HepG2 (cell line): Measurements from ENCODE around the gene PDCD1LG2. TPM values are rescaled to one million over a fixed set of nuclear protein-coding genes. Genes with fewer than 3 reads are reported as not detected.

ENCODE experiments used
- ATAC-seq: fragments of 200-7000 bp; cut with Tn5 transposase; 3 replicates; pipeline ENCODE4 v1.9.1; 2020; ENCODE audit warnings: mild to moderate bottlenecking, moderate library complexity
- BruUV-seq: library from RNA; stranded (reverse); fragments of 400-500 nt; replicated peaks from 2 replicates; lab custom pipeline; 2021; lab: Mats Ljungman, UMichigan
- CTCF ChIA-PET: fragments of 300-600 bp; formaldehyde crosslinking; extraction: SDS; loops from one replicate; lab custom pipeline; 2021; ENCODE audit warnings: low total read pairs, inconsistent platforms, low intra/inter-chr PET ratio; lab: Yijun Ruan, JAX
- POLR2A ChIA-PET: fragments of 350-600 bp; sonication (Branson Sonifier 250); formaldehyde crosslinking; loops from one replicate; lab custom pipeline; 2020; ENCODE audit warnings: antibody characterized with exemption, inconsistent platforms; lab: Yijun Ruan, JAX
- DNase-seq: peaks from one replicate; pipeline ENCODE4 v3.0.0-alpha.2; 2015; ENCODE audit warnings: low spot score
- FAIRE-seq: peaks from 3 replicates; lab custom pipeline; 2011; peaks lifted over from hg19 to GRCh38; lab: Jason Lieb, UNC
- H2AFZ ChIP-seq: one replicate; pipeline ENCODE4 v1.6.1; 2011; ENCODE audit warnings: low read length, inconsistent platforms
- H3K27ac ChIP-seq: fragments of 300-600 bp; 3 replicates; pipeline ENCODE4 v1.8.0; 2011; ENCODE audit warnings: mixed run types, mild to moderate bottlenecking, mixed read lengths, low read length, inconsistent platforms; ENCODE audit not compliant: insufficient read depth; ENCODE audit errors: extremely low read length
- H3K27me3 ChIP-seq, 2 experiments: fragments of 200-600 bp in 1 of 2; 2 replicates in 1 of 2; 3 replicates in 1 of 2; pipeline versions ENCODE4 v1.6.0 to v1.8.0; 2011; ENCODE audit warnings: low read length in 2 of 2, mild to moderate bottlenecking in 2 of 2, moderate library complexity in 2 of 2, inconsistent platforms in 1 of 2; ENCODE audit not compliant: insufficient read depth in 2 of 2, control insufficient read depth in 1 of 2
- H3K36me3 ChIP-seq, 2 experiments: fragments of 200-600 bp in 1 of 2; replicated peaks in 1 of 2; 2 replicates in 1 of 2; 3 replicates in 1 of 2; pipeline versions ENCODE4 v1.5.1 to v1.8.0; 2011; ENCODE audit warnings: low read length in 2 of 2, inconsistent platforms in 1 of 2; ENCODE audit not compliant: insufficient read depth in 2 of 2, control insufficient read depth in 1 of 2
- H3K4me1 ChIP-seq: 2 replicates; pipeline ENCODE4 v1.5.1; 2012; ENCODE audit warnings: low read length, inconsistent platforms; ENCODE audit not compliant: insufficient read depth
- H3K4me2 ChIP-seq: 2 replicates; pipeline ENCODE4 v1.6.0; 2011; ENCODE audit warnings: low read depth, low read length, inconsistent platforms
- H3K4me3 ChIP-seq, 3 experiments: fragments of 200-600 bp in 1 of 3; sonication (generic), shearing (Covaris generic) in 1 of 3; replicated peaks in 1 of 3; 2 replicates each; pipeline ENCODE4 v1.5.1; 2011 to 2016; ENCODE audit warnings: low read length in 3 of 3, inconsistent platforms in 2 of 3, low read depth in 2 of 3, mild to moderate bottlenecking in 2 of 3, control low read depth in 1 of 3, mixed read lengths in 1 of 3; ENCODE audit not compliant: insufficient read depth in 1 of 3
- H3K79me2 ChIP-seq: one replicate; pipeline ENCODE4 v1.6.1; 2011; ENCODE audit warnings: low read length, inconsistent platforms; ENCODE audit not compliant: insufficient read depth
- H3K9ac ChIP-seq: 2 replicates; pipeline ENCODE4 v1.6.0; 2011; ENCODE audit warnings: mild to moderate bottlenecking, low read depth, low read length, inconsistent platforms; ENCODE audit not compliant: insufficient read depth
- H3K9me3 ChIP-seq: 2 replicates; pipeline ENCODE4 v1.5.1; 2012; ENCODE audit warnings: mild to moderate bottlenecking, low read length
- H4K20me1 ChIP-seq: 2 replicates; pipeline ENCODE4 v1.6.0; 2011; ENCODE audit warnings: inconsistent platforms, mild to moderate bottlenecking, low read length, moderate library complexity; ENCODE audit not compliant: insufficient read depth
- DR1 ChIP-seq: sonication (generic); formaldehyde crosslinking; IDR thresholded peaks from 2 replicates; pipeline ENCODE4 v1.8.0; 2021; ENCODE audit warnings: mild to moderate bottlenecking, missing genetic modification reagents, inconsistent platforms
- IKZF4 ChIP-seq: sonication (generic); formaldehyde crosslinking; IDR thresholded peaks from 2 replicates; pipeline ENCODE4 v1.5.1; 2020; ENCODE audit warnings: borderline replicate concordance, mild to moderate bottlenecking, low read depth, missing genetic modification reagents; ENCODE audit errors: not compliant biosample characterization
- MAFG ChIP-seq: sonication (generic); formaldehyde crosslinking; IDR thresholded peaks from 2 replicates; pipeline ENCODE4 v1.5.1; 2020; ENCODE audit warnings: mild to moderate bottlenecking, missing genetic modification reagents
- MTA1 ChIP-seq: sonication (generic); formaldehyde crosslinking; IDR thresholded peaks from 2 replicates; pipeline ENCODE4 v1.4.0; 2020; ENCODE audit warnings: missing genetic modification reagents, mild to moderate bottlenecking, borderline replicate concordance
- PCBP1 ChIP-seq: fragments of 200-400 bp; formaldehyde crosslinking; IDR thresholded peaks from 2 replicates; pipeline ENCODE4 v1.6.1; 2017; ENCODE audit warnings: mild to moderate bottlenecking, low read depth, low read length, borderline replicate concordance
- PRPF4 ChIP-seq: fragments of 200-400 bp; formaldehyde crosslinking; IDR thresholded peaks from 2 replicates; pipeline ENCODE4 v1.6.1; 2016; ENCODE audit warnings: low read length, low read depth; ENCODE audit not compliant: poor library complexity, severe bottlenecking
- ZNF230 ChIP-seq: sonication (generic); formaldehyde crosslinking; IDR thresholded peaks from 2 replicates; pipeline ENCODE4 v1.4.0; 2020; ENCODE audit warnings: mild to moderate bottlenecking, missing genetic modification reagents
- WGBS: methylation state at CpG from one replicate; pipeline ENCODE4 v1.1.6; 2017; ENCODE audit warnings: low lambda C conversion rate; 5-methylcytosine and 5-hydroxymethylcytosine counted together
- in situ Hi-C: cut with HindIII; loops from 2 replicates; pipeline ENCODE4 v1.10.0; 2017; ENCODE audit warnings: low pct_unique_long_range_greater_than_20kb; ENCODE audit not compliant: extremely low pct_ligation_motif_present
- intact Hi-C: fragments of 100-400 bp; cut with micrococcal nuclease; formaldehyde crosslinking; loops from one replicate; pipeline ENCODE4 v1.10.0; 2022; ENCODE audit not compliant: unreplicated experiment
- polyA plus RNA-seq, 8 experiments: library from polyadenylated mRNA; depleted of rRNA in 3 of 8; stranded (reverse) in 7 of 8; unstranded in 1 of 8; fragments of >200 nt; fragmentation: Illumina TruSeq in 4 of 8; extraction: Trizol in 4 of 8; gene quantifications; 2 replicates each; pipeline versions ENCODE4 v1.2.1 to v1.2.3, GENCODE V29; 2011 to 2016; ENCODE audit warnings: low read depth in 4 of 8, missing spikeins in 1 of 8, mixed read lengths in 1 of 8; ENCODE audit not compliant: insufficient read depth in 1 of 8
- total RNA-seq, 5 experiments: library from RNA; depleted of rRNA; stranded (reverse); fragments of >200 nt; fragmentation: Illumina TruSeq; extraction: Trizol; gene quantifications; 2 replicates each; pipeline ENCODE4 v1.2.3, GENCODE V29; 2016; ENCODE audit warnings: low read depth in 1 of 5
- TF ChIP-seq, protein P1 (sequence below): IDR thresholded peaks from 2 replicates; pipeline ENCODE4 v1.6.1; 2016; ENCODE audit warnings: low read depth
- TF ChIP-seq, protein P2 (sequence below): sonication (generic); formaldehyde crosslinking; IDR thresholded peaks from 2 replicates; pipeline ENCODE4 v1.5.0; 2020; ENCODE audit warnings: mild to moderate bottlenecking, missing genetic modification reagents, borderline replicate concordance

Gene PDCD1LG2
- total and polyA plus RNA-seq, 2 of the 13 experiments (the other 11 are each of a cell fraction or from before 2014, with no cell fraction given): not detected

DNA sequence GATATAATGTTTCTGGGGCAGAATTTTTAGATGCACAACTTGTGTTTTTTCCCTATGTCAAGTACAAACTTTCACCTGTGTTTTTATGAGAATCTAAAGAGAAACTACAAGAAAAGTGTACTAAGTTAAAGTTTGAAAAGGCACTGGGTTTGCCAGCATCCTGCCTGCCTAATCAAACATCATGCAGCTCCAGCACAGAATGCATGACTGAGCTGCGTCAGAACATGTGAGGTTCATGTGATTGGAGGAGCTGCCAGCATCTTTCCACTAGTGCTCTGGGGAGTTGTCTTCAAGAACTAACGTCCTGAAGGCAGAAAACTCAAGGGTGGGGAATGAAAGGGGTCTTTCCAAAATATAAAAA, 72.5 kb downstream of the PDCD1LG2 start:
- WGBS: 5% methylated on average over 2 of the region's 2 CpGs
- Histone ChIP-seq H3K4me1 (no peaks in the 10 kb centered on the region), H3K36me3 (no peaks in the 10 kb centered on the region), H3K4me2 (no peak overlapping the region), H3K79me2 (no peaks in the 10 kb centered on the region), H2AFZ (no peak overlapping the region), H3K27ac (no peak overlapping the region), H4K20me1 (no peaks in the 10 kb centered on the region), H3K4me3 (no peak overlapping the region), H3K9me3 (no peaks in the 10 kb centered on the region), H3K27me3 (no peaks in the 10 kb centered on the region), H3K9ac (no peak overlapping the region)
- in situ Hi-C loops: loop anchor here (25.0 kb wide), 1 partner anchor 821 kb away; no protein-coding TSS in a partner anchor
- CTCF ChIA-PET: no interaction called here
- intact Hi-C loops: no loop called here
- no TSS peak for BruUV-seq
- POLR2A ChIA-PET: no interaction called here
- no peak for FAIRE-seq
- no peak for ATAC-seq
- no peak for DNase-seq
- TF ChIP-seq IKZF4 (CRISPR knock-in tag) (no peak), ZNF230 (CRISPR knock-in tag) (no peak), DR1 (CRISPR knock-in tag) (no peak)
- TF ChIP-seq, protein P1, sequence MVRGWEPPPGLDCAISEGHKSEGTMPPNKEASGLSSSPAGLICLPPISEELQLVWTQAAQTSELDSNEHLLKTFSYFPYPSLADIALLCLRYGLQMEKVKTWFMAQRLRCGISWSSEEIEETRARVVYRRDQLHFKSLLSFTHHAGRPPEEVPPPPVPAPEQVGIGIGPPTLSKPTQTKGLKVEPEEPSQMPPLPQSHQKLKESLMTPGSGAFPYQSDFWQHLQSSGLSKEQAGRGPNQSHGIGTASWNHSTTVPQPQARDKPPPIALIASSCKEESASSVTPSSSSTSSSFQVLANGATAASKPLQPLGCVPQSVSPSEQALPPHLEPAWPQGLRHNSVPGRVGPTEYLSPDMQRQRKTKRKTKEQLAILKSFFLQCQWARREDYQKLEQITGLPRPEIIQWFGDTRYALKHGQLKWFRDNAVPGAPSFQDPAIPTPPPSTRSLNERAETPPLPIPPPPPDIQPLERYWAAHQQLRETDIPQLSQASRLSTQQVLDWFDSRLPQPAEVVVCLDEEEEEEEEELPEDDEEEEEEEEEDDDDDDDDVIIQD (CRISPR knock-in tag): no peak

DNA sequence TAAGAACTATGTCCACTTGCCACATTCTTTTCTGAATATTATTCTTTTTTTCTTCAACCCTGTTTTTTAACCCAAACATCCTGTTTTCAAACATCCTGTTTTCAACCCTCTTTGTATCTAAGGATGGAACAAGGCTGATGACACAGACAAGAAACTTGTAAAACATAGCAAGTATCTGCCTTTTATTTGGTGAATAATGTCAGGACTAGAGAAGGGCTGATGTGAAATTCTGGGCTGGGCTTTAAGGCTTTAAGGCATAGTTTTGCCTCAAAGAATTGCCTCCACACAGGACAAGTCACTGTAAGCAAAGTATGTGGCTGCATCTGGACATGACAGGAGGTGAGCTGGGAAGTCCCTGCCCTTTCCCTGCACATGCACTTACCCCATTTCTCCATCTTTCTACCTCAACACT, 76.1 kb downstream of the PDCD1LG2 start:
- CTCF ChIA-PET: no interaction called here
- Histone ChIP-seq H4K20me1 (no peaks in the 10 kb centered on the region), H3K36me3 (no peaks in the 10 kb centered on the region), H3K9ac (no peak overlapping the region), H2AFZ (no peak overlapping the region), H3K79me2 (no peaks in the 10 kb centered on the region), H3K4me3 (no peak overlapping the region), H3K9me3 (no peaks in the 10 kb centered on the region), H3K4me1 (no peaks in the 10 kb centered on the region), H3K4me2 (no peak overlapping the region), H3K27ac (no peak overlapping the region), H3K27me3 (no peaks in the 10 kb centered on the region)
- intact Hi-C loops: no loop called here
- DNase-seq: no peak
- no peak for ATAC-seq
- in situ Hi-C loops: loop anchor here (25.0 kb wide), 1 partner anchor 824 kb away; no protein-coding TSS in a partner anchor
- BruUV-seq: no TSS peak
- no peak for FAIRE-seq
- POLR2A ChIA-PET: no interaction called here
- no peak for TF ChIP-seq PRPF4
- no peak for TF ChIP-seq PCBP1
- TF ChIP-seq, protein P2, sequence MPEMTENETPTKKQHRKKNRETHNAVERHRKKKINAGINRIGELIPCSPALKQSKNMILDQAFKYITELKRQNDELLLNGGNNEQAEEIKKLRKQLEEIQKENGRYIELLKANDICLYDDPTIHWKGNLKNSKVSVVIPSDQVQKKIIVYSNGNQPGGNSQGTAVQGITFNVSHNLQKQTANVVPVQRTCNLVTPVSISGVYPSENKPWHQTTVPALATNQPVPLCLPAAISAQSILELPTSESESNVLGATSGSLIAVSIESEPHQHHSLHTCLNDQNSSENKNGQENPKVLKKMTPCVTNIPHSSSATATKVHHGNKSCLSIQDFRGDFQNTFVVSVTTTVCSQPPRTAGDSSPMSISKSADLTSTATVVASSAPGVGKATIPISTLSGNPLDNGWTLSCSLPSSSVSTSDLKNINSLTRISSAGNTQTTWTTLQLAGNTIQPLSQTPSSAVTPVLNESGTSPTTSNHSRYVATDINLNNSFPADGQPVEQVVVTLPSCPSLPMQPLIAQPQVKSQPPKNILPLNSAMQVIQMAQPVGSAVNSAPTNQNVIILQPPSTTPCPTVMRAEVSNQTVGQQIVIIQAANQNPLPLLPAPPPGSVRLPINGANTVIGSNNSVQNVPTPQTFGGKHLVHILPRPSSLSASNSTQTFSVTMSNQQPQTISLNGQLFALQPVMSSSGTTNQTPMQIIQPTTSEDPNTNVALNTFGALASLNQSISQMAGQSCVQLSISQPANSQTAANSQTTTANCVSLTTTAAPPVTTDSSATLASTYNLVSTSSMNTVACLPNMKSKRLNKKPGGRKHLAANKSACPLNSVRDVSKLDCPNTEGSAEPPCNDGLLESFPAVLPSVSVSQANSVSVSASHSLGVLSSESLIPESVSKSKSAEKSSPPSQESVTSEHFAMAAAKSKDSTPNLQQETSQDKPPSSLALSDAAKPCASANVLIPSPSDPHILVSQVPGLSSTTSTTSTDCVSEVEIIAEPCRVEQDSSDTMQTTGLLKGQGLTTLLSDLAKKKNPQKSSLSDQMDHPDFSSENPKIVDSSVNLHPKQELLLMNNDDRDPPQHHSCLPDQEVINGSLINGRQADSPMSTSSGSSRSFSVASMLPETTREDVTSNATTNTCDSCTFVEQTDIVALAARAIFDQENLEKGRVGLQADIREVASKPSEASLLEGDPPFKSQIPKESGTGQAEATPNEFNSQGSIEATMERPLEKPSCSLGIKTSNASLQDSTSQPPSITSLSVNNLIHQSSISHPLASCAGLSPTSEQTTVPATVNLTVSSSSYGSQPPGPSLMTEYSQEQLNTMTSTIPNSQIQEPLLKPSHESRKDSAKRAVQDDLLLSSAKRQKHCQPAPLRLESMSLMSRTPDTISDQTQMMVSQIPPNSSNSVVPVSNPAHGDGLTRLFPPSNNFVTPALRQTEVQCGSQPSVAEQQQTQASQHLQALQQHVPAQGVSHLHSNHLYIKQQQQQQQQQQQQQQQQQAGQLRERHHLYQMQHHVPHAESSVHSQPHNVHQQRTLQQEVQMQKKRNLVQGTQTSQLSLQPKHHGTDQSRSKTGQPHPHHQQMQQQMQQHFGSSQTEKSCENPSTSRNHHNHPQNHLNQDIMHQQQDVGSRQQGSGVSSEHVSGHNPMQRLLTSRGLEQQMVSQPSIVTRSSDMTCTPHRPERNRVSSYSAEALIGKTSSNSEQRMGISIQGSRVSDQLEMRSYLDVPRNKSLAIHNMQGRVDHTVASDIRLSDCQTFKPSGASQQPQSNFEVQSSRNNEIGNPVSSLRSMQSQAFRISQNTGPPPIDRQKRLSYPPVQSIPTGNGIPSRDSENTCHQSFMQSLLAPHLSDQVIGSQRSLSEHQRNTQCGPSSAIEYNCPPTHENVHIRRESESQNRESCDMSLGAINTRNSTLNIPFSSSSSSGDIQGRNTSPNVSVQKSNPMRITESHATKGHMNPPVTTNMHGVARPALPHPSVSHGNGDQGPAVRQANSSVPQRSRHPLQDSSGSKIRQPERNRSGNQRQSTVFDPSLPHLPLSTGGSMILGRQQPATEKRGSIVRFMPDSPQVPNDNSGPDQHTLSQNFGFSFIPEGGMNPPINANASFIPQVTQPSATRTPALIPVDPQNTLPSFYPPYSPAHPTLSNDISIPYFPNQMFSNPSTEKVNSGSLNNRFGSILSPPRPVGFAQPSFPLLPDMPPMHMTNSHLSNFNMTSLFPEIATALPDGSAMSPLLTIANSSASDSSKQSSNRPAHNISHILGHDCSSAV (CRISPR knock-in tag): no peak
- no peak for TF ChIP-seq MTA1 (CRISPR knock-in tag)
- no peak for TF ChIP-seq MAFG (CRISPR knock-in tag)
